Right forelimb (tissue), 1 donor: ENCODE results near the gene PLB1.
"Not testable (repeated sequence)": the region's sequence is repeated elsewhere in the genome, so short reads cannot be mapped to it uniquely, and the experiment has no call there.

Source experiments
- DNase-seq: peaks from one replicate; pipeline ENCODE4 v3.0.0-alpha.2; 2018

PLB1 gene

GRCh38 chr2:28469947-28470535, 25.8 kb upstream of the PLB1 start:
- DNase-seq: no peak

GRCh38 chr2:28470759-28471158, 25.1 kb upstream of the PLB1 start:
- DNase-seq: no peak

- no peak for DNase-seq
These were observed 24.6 kb upstream of the PLB1 start for GRCh38 chr2:28471214-28471613.

- no peak for DNase-seq
These were observed 24.1 kb upstream of the PLB1 start for GRCh38 chr2:28471701-28472236.

GRCh38 chr2:28472641-28473040, 23.2 kb upstream of the PLB1 start:
- DNase-seq: not testable (repeated sequence)

GRCh38 chr2:28475088-28475595, 20.7 kb upstream of the PLB1 start:
- DNase-seq: no peak

- DNase-seq: no peak
These were observed 18.8 kb upstream of the PLB1 start for GRCh38 chr2:28477087-28477486.

GRCh38 chr2:28477645-28478044, 18.2 kb upstream of the PLB1 start:
- no peak for DNase-seq

GRCh38 chr2:28480403-28481049, 15.3 kb upstream of the PLB1 start:
- no peak for DNase-seq

- no peak for DNase-seq
These were observed 14.0 kb upstream of the PLB1 start for GRCh38 chr2:28481905-28482304.

GRCh38 chr2:28484835-28485234, 11.0 kb upstream of the PLB1 start:
- no peak for DNase-seq

- no peak for DNase-seq
These were observed 9.3 kb upstream of the PLB1 start for GRCh38 chr2:28486526-28486925.

- no peak for DNase-seq
These were observed 8.6 kb upstream of the PLB1 start for GRCh38 chr2:28487258-28487657.

GRCh38 chr2:28488083-28488830, 7.6 kb upstream of the PLB1 start:
- no peak for DNase-seq

- DNase-seq: no peak
These were observed 6.8 kb upstream of the PLB1 start for GRCh38 chr2:28488858-28489575.

GRCh38 chr2:28490558-28490957, 5.3 kb upstream of the PLB1 start:
- DNase-seq: no peak

GRCh38 chr2:28492282-28492681, 3.6 kb upstream of the PLB1 start:
- DNase-seq: no peak

GRCh38 chr2:28493636-28494035, 2.2 kb upstream of the PLB1 start:
- DNase-seq: no peak

- no peak for DNase-seq
These were observed 921 bp downstream of the PLB1 start for GRCh38 chr2:28496781-28497180.

- no peak for DNase-seq
These were observed 1.3 kb downstream of the PLB1 start for GRCh38 chr2:28497206-28497605.

GRCh38 chr2:28499282-28499681, 3.4 kb downstream of the PLB1 start:
- no peak for DNase-seq

GRCh38 chr2:28505361-28505760, 9.5 kb downstream of the PLB1 start:
- DNase-seq: no peak
